ENCODE measurements around the gene FSIP1. TPM values are rescaled to one million over a fixed set of nuclear protein-coding genes. Genes with fewer than 3 reads are reported as not detected.

FSIP1 gene
- total RNA-seq, 1 donor from 2014 or later, result 0.41 TPM

DNA sequence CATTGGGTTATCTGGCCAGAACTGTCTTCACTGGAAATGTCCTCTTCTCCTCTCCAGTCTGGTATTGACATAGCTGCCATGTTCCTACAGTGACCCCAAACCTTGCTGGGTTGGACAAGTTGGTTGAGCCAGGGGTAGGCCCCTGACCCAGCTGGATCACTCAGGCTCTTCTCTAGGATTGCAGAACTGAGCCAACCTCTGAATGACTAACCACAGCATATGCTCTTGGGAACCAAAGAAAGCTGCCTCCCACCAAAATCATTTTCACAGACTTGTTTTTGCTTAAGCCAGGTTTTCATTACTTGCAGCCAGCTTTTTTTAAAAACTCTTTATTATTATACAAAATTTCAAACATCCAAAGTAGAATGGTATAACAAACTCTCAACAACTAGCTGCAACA lies 41.4 kb downstream of the FSIP1 start:
- TF ChIP-seq, protein P1, sequence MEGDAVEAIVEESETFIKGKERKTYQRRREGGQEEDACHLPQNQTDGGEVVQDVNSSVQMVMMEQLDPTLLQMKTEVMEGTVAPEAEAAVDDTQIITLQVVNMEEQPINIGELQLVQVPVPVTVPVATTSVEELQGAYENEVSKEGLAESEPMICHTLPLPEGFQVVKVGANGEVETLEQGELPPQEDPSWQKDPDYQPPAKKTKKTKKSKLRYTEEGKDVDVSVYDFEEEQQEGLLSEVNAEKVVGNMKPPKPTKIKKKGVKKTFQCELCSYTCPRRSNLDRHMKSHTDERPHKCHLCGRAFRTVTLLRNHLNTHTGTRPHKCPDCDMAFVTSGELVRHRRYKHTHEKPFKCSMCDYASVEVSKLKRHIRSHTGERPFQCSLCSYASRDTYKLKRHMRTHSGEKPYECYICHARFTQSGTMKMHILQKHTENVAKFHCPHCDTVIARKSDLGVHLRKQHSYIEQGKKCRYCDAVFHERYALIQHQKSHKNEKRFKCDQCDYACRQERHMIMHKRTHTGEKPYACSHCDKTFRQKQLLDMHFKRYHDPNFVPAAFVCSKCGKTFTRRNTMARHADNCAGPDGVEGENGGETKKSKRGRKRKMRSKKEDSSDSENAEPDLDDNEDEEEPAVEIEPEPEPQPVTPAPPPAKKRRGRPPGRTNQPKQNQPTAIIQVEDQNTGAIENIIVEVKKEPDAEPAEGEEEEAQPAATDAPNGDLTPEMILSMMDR (IDR thresholded peaks at IDR 0.05; ENCODE audit: unreplicated experiment), result no peak
- no peak overlapping the region for H3K27ac Mint-ChIP-seq (ENCODE audit: unreplicated experiment)
- H3K9me3 Mint-ChIP-seq (ENCODE audit: unreplicated experiment), result no peaks in the 10 kb centered on the region
- peaks cover 2% of the 10 kb centered on the region for H3K4me1 Mint-ChIP-seq (ENCODE audit: unreplicated experiment)
- H3K36me3 Mint-ChIP-seq (ENCODE audit: low read depth, unreplicated experiment), result no peaks in the 10 kb centered on the region
- no peaks in the 10 kb centered on the region for H3K27me3 Mint-ChIP-seq (ENCODE audit: unreplicated experiment)
- no peak overlapping the region for H3K4me3 Mint-ChIP-seq (ENCODE audit: unreplicated experiment)
- DNase-seq (ENCODE audit: low spot score), result no peak

GRCh38 chr15:39738998-39739397 lies 43.6 kb downstream of the FSIP1 start:
- Mint-ChIP-seq H3K27ac (ENCODE audit: unreplicated experiment) (no peak overlapping the region), H3K27me3 (ENCODE audit: unreplicated experiment) (peaks cover 2% of the 10 kb centered on the region), H3K4me1 (ENCODE audit: unreplicated experiment) (no peaks in the 10 kb centered on the region), H3K9me3 (ENCODE audit: unreplicated experiment) (no peaks in the 10 kb centered on the region), H3K4me3 (ENCODE audit: unreplicated experiment) (no peak overlapping the region), H3K36me3 (ENCODE audit: low read depth, unreplicated experiment) (no peaks in the 10 kb centered on the region)
- TF ChIP-seq, protein P1 (IDR thresholded peaks at IDR 0.05; ENCODE audit: unreplicated experiment), result no peak
- no peak for DNase-seq (ENCODE audit: low spot score)

GRCh38 chr15:39737196-39737550 lies 45.5 kb downstream of the FSIP1 start:
- Mint-ChIP-seq H3K36me3 (ENCODE audit: low read depth, unreplicated experiment) (no peaks in the 10 kb centered on the region), H3K27ac (ENCODE audit: unreplicated experiment) (no peak overlapping the region)

GRCh38 chr15:39736412-39737195 lies 46.0 kb downstream of the FSIP1 start:
- Mint-ChIP-seq H3K27ac (ENCODE audit: unreplicated experiment) (no peak overlapping the region), H3K4me3 (ENCODE audit: unreplicated experiment) (no peak overlapping the region), H3K27me3 (ENCODE audit: unreplicated experiment) (peaks cover 2% of the 10 kb centered on the region), H3K36me3 (ENCODE audit: low read depth, unreplicated experiment) (no peaks in the 10 kb centered on the region), H3K9me3 (ENCODE audit: unreplicated experiment) (no peaks in the 10 kb centered on the region), H3K4me1 (ENCODE audit: unreplicated experiment) (no peaks in the 10 kb centered on the region)
- DNase-seq (ENCODE audit: low spot score), result no peak
- TF ChIP-seq, protein P1 (IDR thresholded peaks at IDR 0.05; ENCODE audit: unreplicated experiment), result no peak

More at GRCh38 chr15:39737196-39737550, 45.5 kb downstream of the FSIP1 start:
- TF ChIP-seq, protein P1 (IDR thresholded peaks at IDR 0.05; ENCODE audit: unreplicated experiment), result no peak
- Mint-ChIP-seq H3K4me3 (ENCODE audit: unreplicated experiment) (no peak overlapping the region), H3K4me1 (ENCODE audit: unreplicated experiment) (no peaks in the 10 kb centered on the region), H3K27me3 (ENCODE audit: unreplicated experiment) (peaks cover 2% of the 10 kb centered on the region), H3K9me3 (ENCODE audit: unreplicated experiment) (no peaks in the 10 kb centered on the region)
- DNase-seq (ENCODE audit: low spot score), result no peak

DNA sequence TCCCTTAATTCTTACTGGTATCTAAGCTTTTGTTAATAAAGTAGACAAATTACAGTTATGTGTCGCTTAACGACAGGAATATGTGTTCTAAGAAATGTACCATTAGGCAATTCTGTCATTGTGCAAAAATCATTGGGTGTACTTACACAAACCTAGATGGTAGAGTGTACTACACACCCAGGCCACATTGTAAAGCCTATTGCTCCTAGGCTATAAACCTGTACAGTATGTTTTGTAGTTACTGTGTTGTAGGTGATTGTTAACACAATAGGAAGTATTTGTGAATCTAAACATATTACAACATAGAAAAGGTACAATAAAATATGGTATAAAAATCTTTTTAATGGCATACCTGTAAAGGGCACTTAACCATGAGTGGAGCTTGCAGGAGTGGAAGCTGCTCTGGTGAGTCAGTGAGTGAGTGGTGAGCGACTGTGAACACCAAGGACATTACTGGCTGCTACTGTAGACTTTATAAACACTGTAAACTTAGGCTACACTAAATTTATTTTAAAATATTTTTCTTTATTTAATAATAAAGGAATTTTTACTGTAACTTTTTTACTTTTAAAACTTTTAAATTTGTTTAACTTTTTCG lies 47.4 kb downstream of the FSIP1 start:
- H3K27me3 Mint-ChIP-seq (ENCODE audit: unreplicated experiment), result peaks cover 2% of the 10 kb centered on the region
- TF ChIP-seq, protein P1 (IDR thresholded peaks at IDR 0.05; ENCODE audit: unreplicated experiment), result no peak
- no peaks in the 10 kb centered on the region for H3K4me1 Mint-ChIP-seq (ENCODE audit: unreplicated experiment)
- no peak overlapping the region for H3K4me3 Mint-ChIP-seq (ENCODE audit: unreplicated experiment)
- DNase-seq (ENCODE audit: low spot score), result no peak
- H3K9me3 Mint-ChIP-seq (ENCODE audit: unreplicated experiment), result no peaks in the 10 kb centered on the region
- H3K27ac Mint-ChIP-seq (ENCODE audit: unreplicated experiment), result no peak overlapping the region
- H3K36me3 Mint-ChIP-seq (ENCODE audit: low read depth, unreplicated experiment), result no peaks in the 10 kb centered on the region
